ENCODE data around the gene DENND4B.

The DENND4B gene

DNA sequence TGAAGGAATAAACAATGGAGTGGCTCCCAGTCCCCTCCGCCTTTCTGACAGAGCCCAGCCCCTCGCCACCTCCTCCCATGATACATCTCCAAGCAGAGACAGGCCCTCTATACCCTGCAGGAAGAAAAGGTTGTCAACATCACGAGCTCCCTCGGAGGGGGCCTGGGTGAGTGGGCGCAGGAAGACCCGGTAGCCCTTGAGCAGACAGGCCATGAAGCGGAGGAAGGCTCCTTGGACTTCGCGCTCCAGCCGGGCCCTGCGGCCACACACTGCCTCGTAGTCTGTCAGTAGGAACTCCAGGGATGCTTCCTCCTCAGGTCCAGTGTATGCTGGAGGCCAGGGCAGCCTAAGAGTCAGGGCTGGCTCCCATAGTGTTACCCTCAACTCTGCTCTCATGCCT is 7.0 kb downstream of the DENND4B start:
- peaks cover 90% of the 10 kb centered on the region for H3K36me3 ChIP-seq (ENCODE audit: control insufficient read depth, low read length)

DNA sequence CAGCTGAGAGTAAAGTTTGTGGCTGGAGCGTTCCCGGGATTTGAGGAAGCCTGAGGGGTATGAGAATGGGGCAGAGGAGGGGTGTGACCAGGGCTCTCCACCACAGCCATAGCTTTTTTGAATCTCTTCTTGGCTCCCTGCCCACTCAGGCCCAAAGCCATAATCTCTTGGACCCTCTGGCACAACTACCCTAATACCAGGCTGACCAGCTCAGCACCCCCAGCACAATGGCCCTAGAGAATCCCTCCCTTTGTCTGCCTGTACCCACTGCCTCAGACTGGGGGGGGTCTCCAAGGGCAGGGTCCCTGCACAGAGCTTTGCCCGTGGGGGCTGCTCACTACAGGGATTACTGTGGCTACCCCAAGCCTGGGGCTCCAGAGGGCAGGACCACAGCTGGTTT is 7.5 kb downstream of the DENND4B start:
- no peak overlapping the region for H3K4me3 ChIP-seq (ENCODE audit: low read length)
- TF ChIP-seq EZH2phosphoT487 (IDR thresholded peaks at IDR 0.05; ENCODE audit: borderline replicate concordance, low read length), result no peak
- TF ChIP-seq, protein P1, sequence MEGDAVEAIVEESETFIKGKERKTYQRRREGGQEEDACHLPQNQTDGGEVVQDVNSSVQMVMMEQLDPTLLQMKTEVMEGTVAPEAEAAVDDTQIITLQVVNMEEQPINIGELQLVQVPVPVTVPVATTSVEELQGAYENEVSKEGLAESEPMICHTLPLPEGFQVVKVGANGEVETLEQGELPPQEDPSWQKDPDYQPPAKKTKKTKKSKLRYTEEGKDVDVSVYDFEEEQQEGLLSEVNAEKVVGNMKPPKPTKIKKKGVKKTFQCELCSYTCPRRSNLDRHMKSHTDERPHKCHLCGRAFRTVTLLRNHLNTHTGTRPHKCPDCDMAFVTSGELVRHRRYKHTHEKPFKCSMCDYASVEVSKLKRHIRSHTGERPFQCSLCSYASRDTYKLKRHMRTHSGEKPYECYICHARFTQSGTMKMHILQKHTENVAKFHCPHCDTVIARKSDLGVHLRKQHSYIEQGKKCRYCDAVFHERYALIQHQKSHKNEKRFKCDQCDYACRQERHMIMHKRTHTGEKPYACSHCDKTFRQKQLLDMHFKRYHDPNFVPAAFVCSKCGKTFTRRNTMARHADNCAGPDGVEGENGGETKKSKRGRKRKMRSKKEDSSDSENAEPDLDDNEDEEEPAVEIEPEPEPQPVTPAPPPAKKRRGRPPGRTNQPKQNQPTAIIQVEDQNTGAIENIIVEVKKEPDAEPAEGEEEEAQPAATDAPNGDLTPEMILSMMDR (IDR thresholded peaks at IDR 0.05; ENCODE audit: low read depth, low read length, poor library complexity, severe bottlenecking), result no peak
- no peaks in the 10 kb centered on the region for H3K9me2 ChIP-seq (replicated peaks; ENCODE audit: control insufficient read depth, low read length)
- no peaks in the 10 kb centered on the region for H3K27me3 ChIP-seq (ENCODE audit: control insufficient read depth, low read length)
- H3K36me3 ChIP-seq (ENCODE audit: control insufficient read depth, low read length), result peaks cover 88% of the 10 kb centered on the region
- no peaks in the 10 kb centered on the region for H3F3A ChIP-seq (ENCODE audit: control insufficient read depth, insufficient read depth)
- H3K27ac ChIP-seq (ENCODE audit: low read depth, low read length), result no peak overlapping the region
- peaks cover 4% of the 10 kb centered on the region for H3K4me1 ChIP-seq (ENCODE audit: control insufficient read depth, low read length)
- peaks cover 16% of the 10 kb centered on the region for H3K79me2 ChIP-seq (ENCODE audit: control insufficient read depth, low read length)
- no peaks in the 10 kb centered on the region for H4K20me1 ChIP-seq (ENCODE audit: control insufficient read depth, insufficient read depth, low read depth, low read length)
- H3K9me3 ChIP-seq (ENCODE audit: control insufficient read depth, insufficient read depth, low read length), result no peaks in the 10 kb centered on the region
- no peak overlapping the region for H3K4me2 ChIP-seq (ENCODE audit: low read length)

More for the DNA sequence above, 7.0 kb downstream of the DENND4B start:
- H3F3A ChIP-seq (ENCODE audit: control insufficient read depth, insufficient read depth), result no peaks in the 10 kb centered on the region
- H3K4me2 ChIP-seq (ENCODE audit: low read length), result no peak overlapping the region
- H3K4me3 ChIP-seq (ENCODE audit: low read length), result no peak overlapping the region
- H3K79me2 ChIP-seq (ENCODE audit: control insufficient read depth, low read length), result peaks cover 21% of the 10 kb centered on the region
- H4K20me1 ChIP-seq (ENCODE audit: control insufficient read depth, insufficient read depth, low read depth, low read length), result no peaks in the 10 kb centered on the region
- H3K4me1 ChIP-seq (ENCODE audit: control insufficient read depth, low read length), result peaks cover 9% of the 10 kb centered on the region
- H3K27me3 ChIP-seq (ENCODE audit: control insufficient read depth, low read length), result no peaks in the 10 kb centered on the region
- TF ChIP-seq EZH2phosphoT487 (IDR thresholded peaks at IDR 0.05; ENCODE audit: borderline replicate concordance, low read length), result no peak
- TF ChIP-seq, protein P1 (IDR thresholded peaks at IDR 0.05; ENCODE audit: low read depth, low read length, poor library complexity, severe bottlenecking), result no peak
- H3K9me3 ChIP-seq (ENCODE audit: control insufficient read depth, insufficient read depth, low read length), result no peaks in the 10 kb centered on the region
- H3K9me2 ChIP-seq (replicated peaks; ENCODE audit: control insufficient read depth, low read length), result no peaks in the 10 kb centered on the region
- H3K27ac ChIP-seq (ENCODE audit: low read depth, low read length), result no peak overlapping the region

GRCh38 chr1:153937331-153937730 is 9.2 kb downstream of the DENND4B start:
- Histone ChIP-seq H3K4me3 (ENCODE audit: low read length) (no peak overlapping the region), H3K4me1 (ENCODE audit: control insufficient read depth, low read length) (no peaks in the 10 kb centered on the region), H3K79me2 (ENCODE audit: control insufficient read depth, low read length) (peaks cover under 1% of the 10 kb centered on the region), H3K36me3 (ENCODE audit: control insufficient read depth, low read length) (peaks cover 89% of the 10 kb centered on the region), H3K4me2 (ENCODE audit: low read length) (no peak overlapping the region), H3K27ac (ENCODE audit: low read depth, low read length) (no peak overlapping the region), H4K20me1 (ENCODE audit: control insufficient read depth, insufficient read depth, low read depth, low read length) (no peaks in the 10 kb centered on the region), H3K9me2 (replicated peaks; ENCODE audit: control insufficient read depth, low read length) (no peaks in the 10 kb centered on the region), H3F3A (ENCODE audit: control insufficient read depth, insufficient read depth) (no peaks in the 10 kb centered on the region), H3K9me3 (ENCODE audit: control insufficient read depth, insufficient read depth, low read length) (no peaks in the 10 kb centered on the region), H3K27me3 (ENCODE audit: control insufficient read depth, low read length) (no peaks in the 10 kb centered on the region)
- TF ChIP-seq, protein P1 (IDR thresholded peaks at IDR 0.05; ENCODE audit: low read depth, low read length, poor library complexity, severe bottlenecking), result no peak
- TF ChIP-seq EZH2phosphoT487 (IDR thresholded peaks at IDR 0.05; ENCODE audit: borderline replicate concordance, low read length), result no peak

Measured in DOHH2 (cell line).